NCI-H460 (cell line): ENCODE results near the gene LTBP4. TPM values are rescaled to one million over a fixed set of nuclear protein-coding genes. Genes with fewer than 3 reads are reported as not detected.
"Not testable (repeated sequence)": the region's sequence is repeated elsewhere in the genome, so short reads cannot be mapped to it uniquely, and the experiment has no call there.

Experiments
- DNase-seq: peaks from one replicate; pipeline ENCODE4 v3.0.0-alpha.2; 2016; ENCODE audit warnings: low read depth; ENCODE audit errors: extremely low read depth
- total RNA-seq: library from RNA; depleted of rRNA; stranded (reverse); fragments of >200 nt; shearing (Covaris generic); gene quantifications from 2 replicates; pipeline ENCODE4 v1.2.3, GENCODE V29; 2014

Gene LTBP4
- total RNA-seq, 1 experiment from 2014 or later, result 29.9 TPM

GRCh38 chr19:40655684-40656083 is 54.5 kb downstream of the LTBP4 start:
- DNase-seq, result not testable (repeated sequence)

- no peak for DNase-seq
Measured at GRCh38 chr19:40658031-40658430, 56.9 kb downstream of the LTBP4 start.

GRCh38 chr19:40659116-40659515 is 57.9 kb downstream of the LTBP4 start:
- DNase-seq, result no peak

GRCh38 chr19:40659566-40659965 is 58.4 kb downstream of the LTBP4 start:
- DNase-seq, result no peak

GRCh38 chr19:40661616-40662015 is 60.4 kb downstream of the LTBP4 start:
- no peak for DNase-seq

DNA sequence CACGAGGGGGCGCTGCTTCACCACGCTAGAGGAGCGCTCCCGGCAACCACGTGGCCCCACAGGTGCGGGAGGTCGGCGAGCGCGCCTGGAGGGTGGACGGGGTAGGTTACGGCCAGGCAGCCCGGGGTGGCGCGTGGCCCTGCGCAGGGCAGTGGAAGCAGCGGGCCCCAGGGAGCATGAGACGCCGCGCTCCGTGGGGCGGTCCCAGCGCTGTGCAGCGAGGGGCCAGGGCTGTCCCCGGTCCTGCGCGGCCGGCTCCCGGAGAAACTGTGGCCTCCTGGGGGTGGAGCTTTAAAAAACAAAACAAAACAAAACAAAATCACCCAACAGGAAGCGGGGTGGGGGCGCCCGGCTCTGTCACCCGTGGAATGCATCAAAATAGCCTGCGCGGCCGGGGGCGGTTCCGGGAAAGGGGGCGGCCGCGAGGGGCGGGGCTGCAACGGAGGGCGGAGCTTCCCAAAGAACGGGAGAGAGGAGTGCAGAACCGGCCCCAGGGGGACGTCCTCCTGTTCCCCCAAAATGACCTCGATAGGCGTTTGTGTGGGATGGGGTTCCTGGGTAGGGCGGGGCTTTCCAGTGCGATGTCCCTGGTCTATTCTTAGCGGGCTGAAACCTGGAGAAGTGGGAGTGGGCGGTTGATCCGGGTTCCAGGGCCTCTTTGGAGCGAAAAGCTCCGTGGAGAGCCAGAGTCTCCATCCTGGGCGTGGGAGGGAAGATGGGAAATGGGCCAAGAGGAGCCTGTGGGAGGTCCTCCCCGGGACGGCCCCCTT is 61.9 kb downstream of the LTBP4 start:
- peak; percentile 59 for DNase-seq

- no peak for DNase-seq
Measured at GRCh38 chr19:40663695-40664692, 62.8 kb downstream of the LTBP4 start.

- DNase-seq, result no peak
Measured at GRCh38 chr19:40666803-40667438, 65.8 kb downstream of the LTBP4 start.

DNA sequence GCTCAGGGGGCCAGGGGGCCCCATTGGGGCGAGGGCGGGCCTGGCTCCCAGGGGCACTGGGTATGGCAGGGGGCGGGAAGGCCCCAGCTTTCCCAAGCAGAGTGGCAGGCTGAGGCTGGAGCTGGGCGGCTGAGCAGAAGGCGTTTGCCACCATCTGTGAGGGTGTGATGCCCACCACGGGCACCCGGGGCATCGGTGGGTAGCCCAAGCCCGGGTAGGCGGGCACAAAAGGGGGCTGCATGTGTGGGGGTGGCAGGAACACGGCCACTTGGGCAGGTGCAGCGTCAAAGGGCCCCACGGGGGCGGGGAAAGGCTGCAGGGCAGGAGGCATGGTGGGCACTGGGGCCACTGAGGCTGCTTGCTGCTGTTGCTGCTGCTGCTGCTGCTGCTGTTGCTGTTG is 66.4 kb downstream of the LTBP4 start:
- no peak for DNase-seq

GRCh38 chr19:40668991-40669614 is 67.9 kb downstream of the LTBP4 start:
- DNase-seq, result no peak

DNA sequence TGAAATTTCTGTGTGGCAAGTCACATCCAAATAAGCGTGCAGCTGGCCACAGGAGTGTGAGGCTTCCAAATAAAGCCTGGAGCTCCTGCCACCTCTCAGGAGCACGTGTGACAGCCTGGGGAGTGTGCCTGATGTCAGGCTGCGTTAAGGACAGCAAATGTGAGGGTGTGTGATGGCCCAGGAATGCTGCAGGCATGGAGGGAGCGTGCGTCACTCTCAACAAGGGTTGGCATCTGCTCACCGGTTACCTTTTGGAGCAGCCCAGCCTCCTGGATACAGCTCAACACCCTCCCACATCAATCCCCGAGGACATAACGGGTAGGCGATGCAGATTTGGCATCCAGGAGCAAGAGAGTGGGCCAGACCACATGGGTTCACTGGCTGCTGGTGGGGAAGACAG is 70.2 kb downstream of the LTBP4 start:
- DNase-seq, result no peak

DNA sequence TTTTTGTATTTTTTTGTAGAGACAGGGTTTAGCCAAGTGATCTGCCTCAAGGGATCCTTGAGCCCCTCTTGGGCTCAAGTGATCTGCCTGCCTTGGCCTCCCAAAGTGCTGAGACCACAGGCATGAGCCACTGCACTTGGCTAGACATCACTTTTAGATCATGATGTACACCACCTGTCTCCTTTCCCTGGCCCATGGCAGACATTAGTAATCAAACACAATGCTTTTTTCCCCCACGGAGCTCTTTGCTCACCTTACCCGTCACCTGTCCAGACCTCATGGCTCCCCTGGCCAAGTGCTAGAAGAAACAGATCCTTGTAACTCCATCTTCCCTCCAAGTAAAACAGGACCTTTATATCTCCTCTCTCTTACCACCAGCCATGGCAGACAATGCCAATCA is 70.9 kb downstream of the LTBP4 start:
- no peak for DNase-seq

- DNase-seq, result no peak
Measured at GRCh38 chr19:40672573-40673299, 71.6 kb downstream of the LTBP4 start.

DNA sequence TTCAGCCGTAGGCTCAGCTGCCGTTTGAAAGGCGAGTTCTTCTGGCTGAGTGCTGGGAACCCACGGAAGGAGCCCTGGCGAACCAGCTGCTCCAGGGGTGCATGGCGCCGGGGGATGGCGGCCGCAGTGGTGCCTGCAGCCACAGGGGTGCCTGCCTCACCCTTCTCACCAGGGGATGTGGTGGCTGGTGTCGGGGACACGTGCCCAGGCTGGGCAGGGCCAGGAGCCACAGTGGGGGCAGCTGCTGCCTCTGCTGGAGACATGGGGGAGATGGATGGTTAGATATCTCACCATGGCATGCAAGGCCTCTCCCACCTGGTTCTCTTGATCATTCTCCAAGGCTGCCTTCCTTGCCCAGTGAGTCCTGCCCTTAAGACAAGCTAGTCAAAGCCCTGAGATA is 72.2 kb downstream of the LTBP4 start:
- DNase-seq, result no peak

- no peak for DNase-seq
Measured at GRCh38 chr19:40674291-40674690, 73.1 kb downstream of the LTBP4 start.

- no peak for DNase-seq
Measured at GRCh38 chr19:40677156-40677555, 76.0 kb downstream of the LTBP4 start.
